H1 (cell line): ENCODE measurements around the gene FRMD4A. TPM values are rescaled to one million over a fixed set of nuclear protein-coding genes. Genes with fewer than 3 reads are reported as not detected.

Experiments
- EGR1 ChIP-seq: IDR thresholded peaks from 2 replicates; pipeline ENCODE4 v1.6.1; 2011; ENCODE audit warnings: low read depth, low read length, borderline replicate concordance
- GTF2F1 ChIP-seq: IDR thresholded peaks from 2 replicates; pipeline ENCODE4 v1.6.1; 2012; ENCODE audit warnings: low read depth, low read length, improper control_type of control experiment, borderline replicate concordance
- KDM4A ChIP-seq: IDR thresholded peaks from one replicate; pipeline ENCODE4 v1.7.1; 2012; ENCODE audit warnings: low read depth, mild to moderate bottlenecking, moderate library complexity, low read length, inconsistent platforms; ENCODE audit not compliant: severe bottlenecking
- polyA plus RNA-seq, 7 experiments: library from polyadenylated mRNA; depleted of rRNA in 3 of 7; stranded (reverse) in 5 of 7; unstranded in 2 of 7; fragments of >200 nt in 5 of 7; fragments of 200-250 nt in 2 of 7; gene quantifications; 1 replicate in 5 of 7; 2 replicates in 1 of 7; 4 replicates in 1 of 7; pipeline versions ENCODE4 v1.2.1 to v1.2.3, GENCODE V29; 2011 to 2013; ENCODE audit warnings: missing spikeins in 2 of 7, mixed read lengths in 2 of 7
- total RNA-seq: library from RNA; stranded (reverse); fragmentation: NEBNext Ultra II Directional; extraction: Animal tissue kit (Norgen Biotek cat#: 25700); gene quantifications from 2 replicates; pipeline ENCODE4 v1.2.1, GENCODE V29; 2021

FRMD4A gene
- total and polyA plus RNA-seq, 2 of the 8 experiments (the other 6 are each of a cell fraction or from before 2014, with no cell fraction given), result 38.6 to 39.6 TPM

GRCh38 chr10:13877154-13877909, 453.4 kb downstream of the FRMD4A start (continued):
- TF ChIP-seq KDM4A, result no peak
- TF ChIP-seq EGR1, result no peak
- TF ChIP-seq GTF2F1, result no peak
